GM19455 (cell line): ENCODE data around the gene RUSC2.
"Not testable (repeated sequence)": the region's sequence is repeated elsewhere in the genome, so short reads cannot be mapped to it uniquely, and the experiment has no call there.

ENCODE experiments used
- ATAC-seq: cut with Tn5 transposase; IDR thresholded peaks from one replicate; pipeline ENCODE4 v1.9.1; 2021; ENCODE audit not compliant: unreplicated experiment

RUSC2 gene, protein sequence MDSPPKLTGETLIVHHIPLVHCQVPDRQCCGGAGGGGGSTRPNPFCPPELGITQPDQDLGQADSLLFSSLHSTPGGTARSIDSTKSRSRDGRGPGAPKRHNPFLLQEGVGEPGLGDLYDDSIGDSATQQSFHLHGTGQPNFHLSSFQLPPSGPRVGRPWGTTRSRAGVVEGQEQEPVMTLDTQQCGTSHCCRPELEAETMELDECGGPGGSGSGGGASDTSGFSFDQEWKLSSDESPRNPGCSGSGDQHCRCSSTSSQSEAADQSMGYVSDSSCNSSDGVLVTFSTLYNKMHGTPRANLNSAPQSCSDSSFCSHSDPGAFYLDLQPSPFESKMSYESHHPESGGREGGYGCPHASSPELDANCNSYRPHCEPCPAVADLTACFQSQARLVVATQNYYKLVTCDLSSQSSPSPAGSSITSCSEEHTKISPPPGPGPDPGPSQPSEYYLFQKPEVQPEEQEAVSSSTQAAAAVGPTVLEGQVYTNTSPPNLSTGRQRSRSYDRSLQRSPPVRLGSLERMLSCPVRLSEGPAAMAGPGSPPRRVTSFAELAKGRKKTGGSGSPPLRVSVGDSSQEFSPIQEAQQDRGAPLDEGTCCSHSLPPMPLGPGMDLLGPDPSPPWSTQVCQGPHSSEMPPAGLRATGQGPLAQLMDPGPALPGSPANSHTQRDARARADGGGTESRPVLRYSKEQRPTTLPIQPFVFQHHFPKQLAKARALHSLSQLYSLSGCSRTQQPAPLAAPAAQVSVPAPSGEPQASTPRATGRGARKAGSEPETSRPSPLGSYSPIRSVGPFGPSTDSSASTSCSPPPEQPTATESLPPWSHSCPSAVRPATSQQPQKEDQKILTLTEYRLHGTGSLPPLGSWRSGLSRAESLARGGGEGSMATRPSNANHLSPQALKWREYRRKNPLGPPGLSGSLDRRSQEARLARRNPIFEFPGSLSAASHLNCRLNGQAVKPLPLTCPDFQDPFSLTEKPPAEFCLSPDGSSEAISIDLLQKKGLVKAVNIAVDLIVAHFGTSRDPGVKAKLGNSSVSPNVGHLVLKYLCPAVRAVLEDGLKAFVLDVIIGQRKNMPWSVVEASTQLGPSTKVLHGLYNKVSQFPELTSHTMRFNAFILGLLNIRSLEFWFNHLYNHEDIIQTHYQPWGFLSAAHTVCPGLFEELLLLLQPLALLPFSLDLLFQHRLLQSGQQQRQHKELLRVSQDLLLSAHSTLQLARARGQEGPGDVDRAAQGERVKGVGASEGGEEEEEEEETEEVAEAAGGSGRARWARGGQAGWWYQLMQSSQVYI (N-terminal part only)

DNA sequence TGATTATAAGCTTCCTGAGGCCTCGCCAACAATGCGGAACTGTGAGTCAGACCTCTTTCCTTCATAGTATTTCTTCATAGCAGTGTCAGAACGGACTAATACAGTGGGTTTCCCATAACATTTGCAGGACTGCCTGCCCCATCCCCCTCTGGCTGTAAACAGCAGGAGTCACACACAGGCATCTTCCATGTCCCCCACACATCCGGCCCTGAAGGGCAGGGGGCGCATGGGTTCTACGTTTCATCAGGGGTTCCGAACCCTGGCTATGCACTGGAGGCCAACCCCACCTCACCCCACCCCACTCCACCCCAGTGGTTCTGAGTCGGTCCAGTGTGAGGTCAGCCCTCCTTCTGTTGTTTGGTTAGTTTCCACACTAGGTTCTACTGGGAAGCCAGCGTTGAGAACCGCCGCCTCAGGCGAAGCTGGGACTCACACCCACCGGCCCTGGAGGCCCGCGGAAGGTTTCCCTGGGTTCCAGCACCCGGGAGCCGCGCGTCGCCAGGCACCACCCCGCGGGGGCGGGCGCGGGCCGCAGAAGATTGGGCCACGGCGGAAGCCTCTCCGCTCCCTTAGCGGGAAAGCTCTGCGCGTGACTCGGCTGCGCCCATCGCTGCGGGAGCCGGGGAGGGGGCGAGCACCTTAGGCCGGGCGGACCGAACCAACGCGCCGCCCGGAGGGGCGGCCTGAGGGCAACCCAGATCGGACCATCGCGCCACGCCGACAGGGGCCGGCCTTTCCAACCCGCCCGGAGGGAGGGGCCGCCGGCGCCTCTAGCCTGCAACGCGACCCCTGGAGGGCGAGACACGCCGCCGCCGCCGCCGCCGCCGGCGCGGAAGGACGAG is at the start of gene RUSC2:
Gene RUSC2 (plus strand): TSS at position 799 of the 842 bp plus-strand sequence. CDS start 56,411 bp downstream, outside the sequence.
- ATAC-seq, result peak; percentile 71

DNA sequence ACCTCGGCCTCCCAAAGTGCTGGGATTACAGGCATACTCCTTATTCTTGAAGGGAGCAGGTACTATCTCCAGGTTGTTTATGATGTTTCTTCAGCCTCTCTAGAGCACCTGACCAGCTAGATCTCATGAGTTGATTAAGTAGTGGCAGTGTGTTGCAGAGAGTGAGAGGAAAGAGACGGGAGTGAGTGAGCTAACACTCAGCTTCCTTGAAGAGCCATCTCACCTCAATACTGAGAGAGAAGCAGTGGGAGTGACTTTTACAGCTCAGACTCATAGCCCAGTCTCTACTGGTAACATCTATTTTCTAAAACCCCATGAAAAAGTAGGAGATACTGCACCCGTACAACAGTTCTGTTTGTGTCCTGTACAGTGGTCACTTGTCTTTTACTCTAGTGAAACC is 43.9 kb upstream of the RUSC2 start:
- ATAC-seq, result no peak

DNA sequence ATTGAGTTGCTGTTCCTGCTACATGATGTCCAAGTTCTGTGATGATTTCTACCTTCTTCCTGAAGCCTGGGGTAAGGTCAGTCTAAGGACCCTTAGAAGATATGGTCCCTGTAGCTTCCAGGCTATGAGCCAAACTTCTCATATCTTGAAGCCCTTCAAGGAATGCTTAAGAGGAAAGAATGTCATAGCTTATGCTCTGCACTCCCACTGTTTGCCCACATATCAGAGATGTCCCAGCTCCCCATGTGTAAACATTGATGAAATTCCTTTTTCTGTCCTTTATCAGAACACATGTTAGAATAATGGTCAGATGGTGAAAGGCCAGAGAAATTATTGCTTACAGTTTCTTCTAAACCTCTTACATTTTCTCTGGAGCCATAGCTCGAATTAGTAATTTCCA is 41.4 kb upstream of the RUSC2 start:
- no peak for ATAC-seq

DNA sequence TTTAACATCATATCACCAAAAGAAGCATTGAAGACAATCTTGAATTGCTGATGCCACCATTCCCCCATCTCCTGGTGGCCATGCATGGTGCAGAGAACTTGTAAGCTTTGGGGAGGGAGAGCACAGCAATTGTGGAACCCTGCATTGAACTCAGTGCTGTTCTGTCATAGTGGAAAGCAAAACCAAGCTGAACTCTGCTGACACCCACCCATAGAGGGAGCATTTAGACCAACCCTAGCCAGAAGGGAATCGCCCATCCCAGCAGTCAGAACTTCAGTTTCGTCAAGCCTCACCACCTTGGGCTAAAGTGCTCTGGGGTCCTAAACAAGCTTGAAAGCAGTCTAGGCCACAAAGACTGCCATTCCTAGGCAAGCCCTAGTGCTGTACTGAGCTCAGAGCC is 37.4 kb upstream of the RUSC2 start:
- no peak for ATAC-seq

DNA sequence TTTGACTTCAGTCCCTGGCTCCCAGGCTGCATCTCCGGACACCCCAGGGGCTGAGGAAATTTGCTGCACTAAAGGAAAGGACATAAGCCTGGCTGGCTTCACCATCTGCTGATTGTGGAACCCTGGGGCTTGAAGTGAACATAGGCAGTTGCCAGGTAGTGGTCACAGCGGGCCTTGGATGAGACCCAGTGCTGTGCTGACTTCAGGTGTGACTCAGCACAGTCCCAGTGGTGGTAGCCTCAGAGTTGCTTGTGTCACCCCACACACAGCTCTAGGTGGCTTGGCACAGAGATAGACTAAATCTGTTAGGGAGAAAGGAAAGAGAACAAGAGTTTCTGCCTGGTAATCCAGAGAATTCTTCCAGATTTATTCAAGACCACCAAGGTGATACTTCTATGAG is 36.1 kb upstream of the RUSC2 start:
- no peak for ATAC-seq

DNA sequence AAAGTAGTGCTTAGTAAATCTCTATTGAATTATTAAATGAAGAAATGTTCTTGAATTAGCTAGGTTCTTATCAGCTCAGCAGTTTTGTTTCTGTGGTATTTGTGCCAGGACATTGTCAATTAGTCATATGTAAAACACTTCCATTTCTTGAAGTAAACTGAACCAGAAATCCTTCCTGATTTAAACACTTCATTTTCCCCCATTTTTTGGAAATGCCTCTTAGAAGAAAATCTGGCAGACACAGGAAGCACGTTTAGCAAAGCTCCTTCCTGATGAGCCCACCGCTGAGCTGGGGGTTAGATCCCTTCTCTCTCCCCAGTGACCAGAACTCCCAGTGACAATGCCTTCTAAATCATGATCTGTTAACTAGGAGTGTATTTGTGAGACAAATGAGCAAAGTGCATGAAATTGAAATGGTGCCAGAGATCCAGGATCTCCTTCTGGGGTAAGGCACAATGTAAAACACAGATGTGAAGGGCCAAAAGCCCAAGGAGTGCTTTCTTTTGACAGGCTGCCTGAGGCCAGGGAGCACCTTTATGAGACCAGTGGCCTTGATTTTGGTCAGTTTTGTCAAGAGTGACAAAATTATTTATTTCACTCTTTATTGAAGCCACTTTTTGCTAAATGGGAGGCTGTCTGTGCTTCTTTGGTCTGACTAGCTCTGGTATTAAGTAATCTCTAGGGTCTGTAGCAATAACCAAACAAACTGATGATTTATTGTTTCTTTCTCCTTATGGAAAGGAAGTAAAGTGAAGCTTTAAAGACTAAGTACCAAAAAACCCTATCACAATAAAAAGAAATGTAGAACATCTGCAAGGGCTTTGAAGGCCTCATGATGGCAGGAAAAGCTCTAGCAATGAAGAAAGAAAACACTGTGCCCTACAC is 25.5 kb upstream of the RUSC2 start:
- no peak for ATAC-seq

DNA sequence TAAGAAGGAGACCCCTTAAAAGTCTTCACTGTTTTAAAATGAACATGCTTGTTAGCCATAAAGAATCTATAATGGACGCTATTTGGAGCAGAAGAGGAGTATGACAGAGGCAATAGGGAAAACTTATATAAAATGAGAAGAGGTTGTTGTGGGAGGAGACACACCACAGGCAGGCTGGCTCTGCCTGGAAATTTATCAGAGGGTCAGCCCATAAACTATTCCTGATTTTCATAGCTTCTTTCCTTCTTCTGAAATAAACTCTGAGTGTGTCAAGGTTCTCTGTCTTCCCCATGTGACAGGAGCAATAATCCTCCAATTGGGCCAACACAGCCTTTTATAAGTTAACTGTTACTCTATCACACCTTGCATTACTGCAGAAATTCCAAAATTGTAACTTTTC is 19.6 kb upstream of the RUSC2 start:
- ATAC-seq, result no peak

DNA sequence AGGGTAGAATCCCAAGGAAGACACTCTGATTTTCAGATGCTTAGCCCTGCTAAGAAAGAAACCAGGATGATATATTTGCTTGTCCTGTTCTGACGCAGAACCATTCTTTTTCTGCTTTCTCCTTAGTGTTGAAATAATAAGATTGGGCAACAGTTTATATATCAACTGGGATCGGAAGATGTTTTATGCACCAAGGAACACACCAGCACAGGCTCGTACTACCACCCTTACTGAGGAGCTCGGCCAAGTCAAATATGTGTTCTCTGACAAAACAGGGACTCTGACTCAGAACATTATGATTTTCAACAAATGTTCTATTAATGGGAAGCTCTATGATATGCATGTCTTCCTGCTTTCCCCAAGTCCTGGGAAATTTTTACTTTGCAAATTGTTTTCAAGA is 19.0 kb upstream of the RUSC2 start:
- no peak for ATAC-seq

DNA sequence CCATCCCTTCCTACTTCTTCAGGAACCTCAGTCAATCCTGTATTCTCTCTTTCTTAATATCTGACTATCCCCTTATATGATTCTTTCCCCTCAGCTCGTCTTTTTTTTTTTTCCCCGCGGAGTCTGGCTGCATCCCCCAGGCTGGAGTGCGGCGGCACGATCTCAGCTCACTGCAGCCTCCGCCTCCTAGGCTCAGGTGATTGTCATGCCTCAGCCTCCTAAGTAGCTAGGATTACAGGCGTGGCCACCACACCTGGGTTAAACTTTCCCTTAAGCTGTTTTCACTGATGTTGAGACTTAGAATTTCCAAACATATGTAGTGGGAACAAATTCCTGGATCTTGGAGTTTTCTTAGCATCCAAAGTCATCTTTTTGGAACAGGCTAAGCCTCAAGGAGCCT is 13.3 kb upstream of the RUSC2 start:
- no peak for ATAC-seq

DNA sequence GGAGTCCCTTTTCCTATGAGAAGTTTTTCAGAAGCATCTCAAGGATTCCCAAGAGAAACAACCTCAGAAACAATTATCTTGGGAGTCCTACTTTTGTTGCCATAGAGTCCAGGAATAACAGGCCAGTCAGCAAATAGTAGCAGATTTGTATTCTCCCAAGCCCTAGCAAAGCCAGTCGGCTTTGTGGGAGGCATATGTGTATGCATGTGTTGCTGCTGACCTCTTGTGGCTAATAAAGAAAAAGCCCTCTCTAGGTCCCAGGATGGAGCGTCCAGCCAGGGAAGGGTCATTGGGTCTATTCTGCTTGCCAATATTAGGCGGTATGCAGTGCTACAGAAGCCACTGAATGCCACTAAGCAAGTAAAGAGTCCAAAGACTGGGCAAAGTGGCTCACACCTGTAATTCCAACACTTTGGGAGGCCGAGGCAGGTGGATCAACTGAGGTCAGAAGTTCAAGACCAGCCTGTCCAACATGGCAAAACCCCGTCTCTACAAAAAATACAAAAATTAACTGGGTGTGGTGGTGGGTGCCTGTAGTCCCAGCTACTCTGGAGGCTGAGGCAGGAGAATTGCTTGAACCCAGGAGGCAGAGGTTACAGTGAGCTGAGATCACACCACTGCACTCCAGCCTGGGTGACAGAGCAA is 12.6 kb upstream of the RUSC2 start:
- not testable (repeated sequence) for ATAC-seq

DNA sequence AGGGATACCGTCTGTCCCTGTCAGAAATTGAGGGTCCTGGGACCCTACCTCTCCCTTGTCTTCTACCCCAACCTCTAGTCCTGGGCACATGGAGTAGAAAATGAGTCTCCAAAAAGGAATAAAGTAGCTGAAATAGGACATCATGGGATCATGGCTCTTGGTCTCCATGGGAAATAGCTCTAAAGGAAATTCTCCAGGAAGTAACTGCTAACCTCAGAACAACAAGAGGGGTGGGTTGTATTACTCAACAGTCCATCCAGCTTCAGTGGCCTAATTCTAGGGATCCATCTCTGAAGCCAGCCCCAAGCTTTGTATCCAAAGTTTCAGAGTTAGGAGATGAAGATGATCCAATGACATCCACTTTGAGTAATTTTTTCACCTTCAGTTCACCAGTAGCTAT is 11.0 kb upstream of the RUSC2 start:
- ATAC-seq, result no peak

DNA sequence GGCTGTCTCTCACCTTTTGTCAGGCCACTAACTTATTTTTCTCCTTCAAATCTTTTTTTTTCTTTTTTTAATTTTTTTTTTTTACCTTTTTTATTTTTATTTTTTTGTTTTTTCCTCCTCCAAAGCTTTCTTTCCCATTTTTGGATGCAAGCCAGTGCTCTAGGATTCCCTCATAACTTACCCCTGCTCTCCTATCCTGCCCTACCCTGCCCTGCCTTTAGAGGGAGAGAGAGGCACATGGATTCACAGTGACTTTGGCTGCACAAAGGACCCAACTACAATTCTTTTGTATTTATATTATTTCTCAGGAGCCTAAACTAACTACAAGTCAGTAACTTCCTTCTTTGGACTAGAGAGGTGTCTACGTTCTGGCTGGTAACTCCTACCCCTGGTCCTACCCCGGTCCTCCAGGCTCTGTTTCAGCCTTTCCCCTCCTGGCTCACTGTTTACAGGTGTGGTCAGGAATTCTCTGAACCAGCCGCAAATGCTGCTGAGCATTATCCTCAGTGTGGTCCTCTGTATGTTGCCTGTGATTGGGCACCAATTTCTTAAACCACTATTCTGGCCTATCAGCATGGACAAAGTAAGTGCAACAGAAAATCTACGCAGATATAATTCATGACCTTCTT is 8.4 kb upstream of the RUSC2 start:
- ATAC-seq, result no peak

DNA sequence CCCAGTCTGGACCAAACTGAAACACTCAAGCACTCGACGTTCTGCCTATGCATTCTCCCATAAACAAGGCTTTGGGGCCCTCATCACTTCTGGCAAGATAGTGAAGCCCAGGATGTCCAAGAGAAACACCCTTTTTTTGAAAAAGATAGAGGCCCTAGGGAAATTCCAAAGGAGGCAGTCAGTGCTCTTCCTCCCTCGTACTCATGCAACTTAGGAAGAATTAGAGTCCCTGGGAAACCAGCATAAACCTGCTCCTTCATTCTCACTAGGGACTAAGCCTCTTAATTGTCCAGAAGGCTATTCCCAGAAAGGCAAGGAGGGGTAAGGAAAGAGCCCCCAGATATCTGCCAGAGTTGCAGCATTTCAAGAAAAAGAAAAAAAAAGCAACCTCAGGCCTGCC is 7.8 kb upstream of the RUSC2 start:
- no peak for ATAC-seq

DNA sequence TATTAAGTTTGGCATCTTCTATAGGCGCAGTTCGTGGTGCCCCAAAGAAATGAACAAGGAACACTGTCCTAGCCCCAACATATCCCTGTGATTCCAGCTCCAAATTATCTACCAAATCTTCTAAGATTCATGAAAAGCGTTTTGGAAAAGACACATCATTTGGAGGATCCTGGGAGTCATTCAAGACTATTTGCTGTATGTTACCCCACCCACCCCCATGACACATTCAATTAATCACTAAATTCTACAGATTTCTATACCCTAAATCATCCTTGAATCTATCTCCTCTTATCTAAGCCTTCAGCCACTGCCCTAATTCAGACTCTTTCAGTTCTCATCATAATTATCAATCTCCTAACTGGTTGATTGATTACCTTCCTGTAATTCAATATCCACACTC is 5.5 kb upstream of the RUSC2 start:
- ATAC-seq, result no peak

DNA sequence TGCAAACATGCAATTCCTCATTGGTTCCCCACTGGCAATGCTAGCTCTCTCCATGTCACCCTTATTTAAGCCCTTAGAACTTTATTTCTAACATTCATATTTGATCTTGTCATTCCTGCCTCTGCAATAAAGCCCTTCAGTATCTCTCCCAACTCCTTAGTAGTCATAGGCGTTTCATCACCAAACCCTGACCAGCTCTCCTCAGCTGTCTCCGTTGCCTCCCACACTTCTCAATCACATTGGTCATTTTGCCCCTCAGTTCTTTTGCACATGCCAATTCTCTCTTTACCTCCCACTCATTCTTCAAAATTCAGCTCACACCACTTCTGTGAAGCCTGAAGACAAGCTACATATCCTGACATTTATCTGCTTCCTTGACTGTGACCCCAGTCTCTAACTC is 2.8 kb upstream of the RUSC2 start:
- ATAC-seq, result no peak

DNA sequence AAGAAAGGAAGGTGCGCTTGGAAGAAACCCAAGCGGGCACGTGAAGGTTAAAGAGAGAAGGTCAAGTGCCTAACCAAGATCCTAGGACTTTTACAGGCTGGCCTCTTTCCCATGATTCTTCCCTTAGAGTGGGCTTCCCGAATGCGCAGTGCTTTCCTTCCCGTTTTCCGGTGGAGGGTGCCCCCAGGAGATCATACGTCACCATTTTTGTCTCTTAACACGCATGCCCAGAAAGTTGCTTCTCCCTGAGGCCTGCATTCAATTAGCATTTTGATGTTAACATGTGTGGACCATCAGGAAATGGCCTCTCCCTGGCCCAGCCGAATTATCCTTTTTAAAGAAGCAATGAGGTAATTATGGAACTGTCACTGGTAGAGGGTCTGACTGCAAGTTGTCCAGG is 1.9 kb upstream of the RUSC2 start:
- no peak for ATAC-seq

DNA sequence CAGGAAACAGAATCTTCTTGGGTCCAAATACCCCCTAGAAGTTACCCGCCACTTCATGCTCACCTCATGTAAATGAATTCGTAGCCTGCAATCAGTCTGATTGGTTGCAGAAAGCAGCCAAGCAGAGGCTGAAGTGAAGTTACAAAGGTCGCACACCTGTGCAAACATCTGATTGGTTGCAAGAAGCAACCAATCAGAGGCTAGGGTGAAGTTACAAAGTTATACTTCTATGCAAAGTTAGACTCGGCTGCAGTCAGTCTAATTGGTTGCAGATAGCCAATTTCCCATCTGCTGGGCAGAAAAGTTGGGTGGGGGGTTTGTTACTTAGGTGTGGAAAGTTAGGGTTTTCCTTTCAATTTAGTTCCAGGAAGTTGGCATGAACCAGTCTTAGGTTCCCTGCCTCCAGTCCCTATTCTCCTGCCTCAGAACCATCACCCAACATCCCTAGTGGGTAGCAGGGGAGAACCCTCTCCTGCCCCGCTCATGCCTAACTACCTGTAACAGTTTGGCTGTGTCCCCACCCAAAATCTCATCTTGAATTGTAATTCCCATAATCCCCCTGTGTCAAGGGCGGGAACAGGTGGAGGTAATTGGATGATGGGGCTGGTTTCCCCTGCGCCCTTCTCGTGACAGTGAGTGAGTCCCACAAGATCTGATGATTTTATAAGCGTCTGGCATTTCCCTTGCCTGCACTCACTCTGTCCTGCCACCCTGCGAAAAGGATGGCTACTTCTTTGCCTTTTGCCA is 1.2 kb upstream of the RUSC2 start:
- ATAC-seq, result no peak
